Ishikawa (cell line): ENCODE results near the gene BCO1.

Experiments
- EP300 ChIP-seq: IDR thresholded peaks from 2 replicates; pipeline ENCODE4 v1.6.1; 2012; ENCODE audit warnings: borderline replicate concordance
- NFIC ChIP-seq: IDR thresholded peaks from 2 replicates; pipeline ENCODE4 v1.6.1; 2012

DNA sequence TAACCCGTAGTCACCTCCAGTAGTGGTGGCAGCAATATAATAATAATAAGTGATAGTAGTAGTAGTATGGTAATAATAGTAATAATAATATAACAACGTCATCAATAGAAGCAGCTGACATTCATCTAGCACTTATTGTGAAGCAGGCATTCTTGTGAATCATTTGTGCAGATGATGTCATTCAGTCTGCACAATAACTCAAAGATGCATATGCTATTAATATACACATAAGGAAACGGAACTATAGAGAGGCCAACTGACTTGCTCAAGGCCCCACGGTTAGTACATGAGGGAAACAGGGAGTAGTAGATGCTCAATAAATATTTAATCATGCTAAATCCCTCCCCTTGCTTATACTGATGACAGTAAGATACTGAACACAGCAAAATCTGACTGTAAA lies 40.9 kb downstream of the BCO1 start:
- TF ChIP-seq NFIC (no peak), EP300 (no peak)
